Suprapubic skin (tissue), 3 donors: ENCODE measurements around the gene CCDC110.

ENCODE experiments used
- EP300 ChIP-seq: sonication (generic); formaldehyde crosslinking; IDR thresholded peaks from one replicate; pipeline ENCODE4 v1.6.1; 2017; ENCODE audit warnings: antibody characterized with exemption
- POLR2A ChIP-seq, 2 donors: fragments of 450-650 bp; IDR thresholded peaks; one replicate each; pipeline ENCODE4 v1.6.1; 2017; ENCODE audit warnings: antibody characterized with exemption in 2 of 2, mild to moderate bottlenecking in 2 of 2, moderate library complexity in 2 of 2
- TF ChIP-seq, protein P1 (sequence below), 2 donors: fragments of 200-600 bp in 1 of 2; fragments of 450-650 bp in 1 of 2; sonication (generic) in 1 of 2; IDR thresholded peaks; one replicate each; pipeline ENCODE4 v1.5.1; 2016 to 2019; ENCODE audit warnings: antibody characterized with exemption in 2 of 2, mild to moderate bottlenecking in 1 of 2, moderate library complexity in 1 of 2

DNA sequence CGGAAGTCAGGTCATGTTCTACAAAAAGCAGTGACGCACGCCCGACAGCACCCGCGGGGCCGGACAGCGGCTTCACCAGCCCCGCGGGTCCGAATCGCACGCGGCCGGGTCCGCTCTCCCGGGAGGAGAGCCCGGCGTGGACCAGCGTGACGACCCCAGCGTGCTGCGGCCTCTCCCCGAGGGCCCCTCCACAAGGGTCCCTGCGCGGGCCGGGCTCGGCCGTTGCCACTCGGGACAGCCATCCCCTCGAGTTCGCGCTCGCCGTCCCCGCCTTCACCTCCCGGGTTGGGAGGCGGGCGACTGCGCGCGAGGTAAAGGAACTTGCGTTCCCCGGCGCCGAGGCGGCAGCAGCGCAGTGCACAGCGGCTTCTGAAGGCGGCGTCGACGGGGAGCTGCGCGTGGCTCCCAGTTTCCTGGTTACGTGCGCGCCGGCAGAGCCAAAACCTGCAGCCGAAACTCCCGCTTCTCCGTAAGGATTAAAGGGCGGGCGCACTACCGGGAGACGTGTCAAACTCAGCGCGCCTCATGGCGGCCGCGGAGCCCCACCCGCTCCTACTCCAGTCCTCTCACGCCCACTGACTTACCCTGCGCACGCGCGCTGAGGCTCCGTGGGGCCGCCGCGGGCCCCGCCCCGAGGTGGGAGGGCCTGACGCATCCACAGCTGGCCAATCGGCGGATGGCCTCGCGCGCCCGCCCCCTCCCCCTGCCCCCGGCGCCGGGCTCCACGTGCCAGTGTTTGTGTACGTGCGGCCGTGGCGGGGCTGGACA lies 75.4 kb downstream of the CCDC110 start:
- TF ChIP-seq, protein P1, sequence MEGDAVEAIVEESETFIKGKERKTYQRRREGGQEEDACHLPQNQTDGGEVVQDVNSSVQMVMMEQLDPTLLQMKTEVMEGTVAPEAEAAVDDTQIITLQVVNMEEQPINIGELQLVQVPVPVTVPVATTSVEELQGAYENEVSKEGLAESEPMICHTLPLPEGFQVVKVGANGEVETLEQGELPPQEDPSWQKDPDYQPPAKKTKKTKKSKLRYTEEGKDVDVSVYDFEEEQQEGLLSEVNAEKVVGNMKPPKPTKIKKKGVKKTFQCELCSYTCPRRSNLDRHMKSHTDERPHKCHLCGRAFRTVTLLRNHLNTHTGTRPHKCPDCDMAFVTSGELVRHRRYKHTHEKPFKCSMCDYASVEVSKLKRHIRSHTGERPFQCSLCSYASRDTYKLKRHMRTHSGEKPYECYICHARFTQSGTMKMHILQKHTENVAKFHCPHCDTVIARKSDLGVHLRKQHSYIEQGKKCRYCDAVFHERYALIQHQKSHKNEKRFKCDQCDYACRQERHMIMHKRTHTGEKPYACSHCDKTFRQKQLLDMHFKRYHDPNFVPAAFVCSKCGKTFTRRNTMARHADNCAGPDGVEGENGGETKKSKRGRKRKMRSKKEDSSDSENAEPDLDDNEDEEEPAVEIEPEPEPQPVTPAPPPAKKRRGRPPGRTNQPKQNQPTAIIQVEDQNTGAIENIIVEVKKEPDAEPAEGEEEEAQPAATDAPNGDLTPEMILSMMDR (IDR thresholded peaks at IDR 0.05) = no peak
- no peak for TF ChIP-seq EP300
- TF ChIP-seq POLR2A (IDR thresholded peaks at IDR 0.05) = peak; percentile 29 to 64
